Epithelial cell of proximal tubule (primary cell): Measurements from ENCODE around the gene TBXA2R. TPM values are rescaled to one million over a fixed set of nuclear protein-coding genes. Genes with fewer than 3 reads are reported as not detected.

Source experiments
- DNase-seq: peaks from one replicate; pipeline ENCODE4 v3.0.0-alpha.2; 2011; ENCODE audit warnings: low read depth
- H3K4me3 ChIP-seq: 2 replicates; pipeline ENCODE4 v1.5.1; 2011; ENCODE audit warnings: low read depth, mild to moderate bottlenecking, low read length
- CTCF ChIP-seq: conservative IDR thresholded peaks from 2 replicates; pipeline ENCODE4 v1.5.1; 2012; ENCODE audit warnings: low read depth, mild to moderate bottlenecking, low read length
- total RNA-seq: library from RNA; depleted of rRNA; stranded (reverse); fragments of >200 nt; gene quantifications from 2 replicates; pipeline ENCODE4 v1.2.3, GENCODE V29; 2015

The TBXA2R gene
- total RNA-seq, 1 donor from 2014 or later: 0.17 TPM

- DNase-seq: no peak
- no peak overlapping the region for H3K4me3 ChIP-seq
- TF ChIP-seq CTCF: no peak
Observed at GRCh38 chr19:3608079-3608641, 1.5 kb upstream of the TBXA2R start.

GRCh38 chr19:3607303-3608078, 816 bp upstream of the TBXA2R start:
- no peak for TF ChIP-seq CTCF
- DNase-seq: no peak
- peak overlapping the region; percentile 42 for H3K4me3 ChIP-seq

- no peak for TF ChIP-seq CTCF
- no peak for DNase-seq
- peak overlapping the region; percentile 42 for H3K4me3 ChIP-seq
Observed at GRCh38 chr19:3606174-3606689, 443 bp downstream of the TBXA2R start.

GRCh38 chr19:3605770-3606169, 905 bp downstream of the TBXA2R start:
- no peak overlapping the region for H3K4me3 ChIP-seq
- no peak for DNase-seq

GRCh38 chr19:3605361-3605760, 1.3 kb downstream of the TBXA2R start:
- TF ChIP-seq CTCF: no peak
- DNase-seq: no peak
- H3K4me3 ChIP-seq: no peak overlapping the region

More at GRCh38 chr19:3605770-3606169, 905 bp downstream of the TBXA2R start:
- no peak for TF ChIP-seq CTCF

- no peak for TF ChIP-seq CTCF
- no peak overlapping the region for H3K4me3 ChIP-seq
- no peak for DNase-seq
Observed at GRCh38 chr19:3604987-3605343, 1.7 kb downstream of the TBXA2R start.
